NCI-H2107 (cell line): ENCODE results near the gene ADARB2.

Experiments
- DNase-seq: peaks from one replicate; lab custom pipeline; 2025; lab: John Stamatoyannopoulos, UW

The ADARB2 gene

DNA sequence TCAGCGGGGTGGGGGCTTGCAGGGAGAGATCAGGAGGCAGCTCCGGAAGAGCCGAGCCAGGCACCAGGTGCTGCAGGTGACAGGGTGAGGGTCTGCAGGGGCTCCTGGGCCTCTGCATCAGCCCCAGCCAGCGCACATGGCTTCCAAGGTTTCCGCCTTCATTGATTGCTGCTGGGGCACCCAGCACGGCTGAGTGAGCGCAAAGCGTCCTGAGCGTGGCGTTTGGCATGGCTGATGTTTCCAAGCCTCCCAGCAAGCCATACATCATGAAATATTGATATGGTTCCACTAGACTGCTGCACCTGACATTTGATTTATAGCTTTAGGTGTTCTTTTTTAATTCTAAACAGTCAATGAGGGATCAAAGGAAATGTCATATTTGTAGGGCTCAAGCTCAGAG lies 422.1 kb downstream of the ADARB2 start:
- DNase-seq: no peak

DNA sequence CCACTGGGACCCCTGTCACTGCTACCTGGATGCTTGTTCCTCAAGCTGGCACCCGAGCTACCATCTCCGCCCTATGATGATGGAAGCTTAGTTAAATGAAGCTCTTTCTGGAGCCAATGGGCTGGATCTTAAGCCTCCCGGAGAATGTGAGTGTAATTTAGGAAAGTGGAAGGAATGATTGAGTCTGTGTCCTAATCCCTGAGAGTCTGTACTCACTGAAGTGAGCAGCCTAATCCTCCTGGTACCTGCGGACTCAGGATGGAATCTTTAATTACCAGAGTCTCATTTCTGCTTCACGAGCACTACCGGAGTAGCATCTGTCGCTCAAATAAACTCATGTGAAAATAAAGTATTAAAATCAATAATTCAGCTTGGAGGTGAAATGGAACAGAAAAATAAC lies 425.6 kb downstream of the ADARB2 start:
- DNase-seq: no peak

DNA sequence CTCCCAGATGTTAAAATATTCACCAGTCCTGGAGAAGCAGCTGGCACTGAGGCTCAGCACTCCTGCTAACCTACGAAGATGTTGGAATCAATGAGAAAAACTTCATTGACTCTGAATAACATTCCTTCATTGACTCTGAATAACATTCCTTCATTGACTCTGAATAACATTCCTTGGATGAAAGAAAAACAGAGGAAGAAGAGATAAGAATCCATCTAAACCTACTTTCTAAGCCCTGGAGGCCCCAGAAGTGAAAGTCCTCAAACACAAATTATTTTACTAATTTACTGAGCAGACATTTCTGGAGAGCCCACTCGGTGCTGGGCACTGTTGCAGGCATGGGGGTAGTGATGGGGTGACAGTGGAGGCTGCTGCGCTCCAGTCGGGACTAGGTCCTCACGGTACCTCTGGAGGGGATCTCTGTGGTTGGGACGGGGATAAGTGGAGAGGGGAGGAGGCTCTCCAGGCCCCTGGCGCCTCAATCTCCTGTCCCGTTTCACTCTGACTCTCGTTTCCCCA lies 427.0 kb downstream of the ADARB2 start:
- DNase-seq: no peak

DNA sequence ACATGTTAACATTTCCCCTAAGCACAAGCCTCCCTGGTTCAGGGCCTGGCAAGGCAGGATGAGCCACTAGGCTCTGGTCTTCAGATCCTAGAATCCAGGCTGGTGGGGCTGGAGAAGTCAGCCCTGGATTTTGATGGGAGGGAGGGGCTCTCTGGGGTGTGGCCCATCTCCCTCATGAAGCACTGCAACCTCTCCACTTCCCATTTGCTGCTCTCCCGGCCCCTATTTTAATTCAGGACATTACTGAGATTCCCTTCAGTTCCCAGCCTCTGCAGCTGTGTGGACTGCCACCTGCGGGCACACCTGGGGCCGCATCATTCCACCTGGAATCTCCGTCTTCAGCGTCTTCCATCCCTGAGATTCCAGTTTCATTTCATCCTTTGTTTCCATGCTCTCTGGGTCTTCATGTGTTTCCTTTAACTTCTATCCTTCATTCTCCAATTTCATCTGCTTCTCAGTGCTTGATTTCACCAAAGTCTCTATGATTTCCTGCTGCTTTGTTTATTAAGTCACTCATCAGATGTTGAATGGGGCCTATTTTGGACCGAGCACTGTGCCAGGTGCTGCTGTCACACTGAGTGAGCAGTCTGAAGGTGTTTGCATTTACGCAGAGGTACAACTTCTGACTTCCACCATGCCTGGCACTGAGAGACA lies 427.6 kb downstream of the ADARB2 start:
- DNase-seq: no peak

DNA sequence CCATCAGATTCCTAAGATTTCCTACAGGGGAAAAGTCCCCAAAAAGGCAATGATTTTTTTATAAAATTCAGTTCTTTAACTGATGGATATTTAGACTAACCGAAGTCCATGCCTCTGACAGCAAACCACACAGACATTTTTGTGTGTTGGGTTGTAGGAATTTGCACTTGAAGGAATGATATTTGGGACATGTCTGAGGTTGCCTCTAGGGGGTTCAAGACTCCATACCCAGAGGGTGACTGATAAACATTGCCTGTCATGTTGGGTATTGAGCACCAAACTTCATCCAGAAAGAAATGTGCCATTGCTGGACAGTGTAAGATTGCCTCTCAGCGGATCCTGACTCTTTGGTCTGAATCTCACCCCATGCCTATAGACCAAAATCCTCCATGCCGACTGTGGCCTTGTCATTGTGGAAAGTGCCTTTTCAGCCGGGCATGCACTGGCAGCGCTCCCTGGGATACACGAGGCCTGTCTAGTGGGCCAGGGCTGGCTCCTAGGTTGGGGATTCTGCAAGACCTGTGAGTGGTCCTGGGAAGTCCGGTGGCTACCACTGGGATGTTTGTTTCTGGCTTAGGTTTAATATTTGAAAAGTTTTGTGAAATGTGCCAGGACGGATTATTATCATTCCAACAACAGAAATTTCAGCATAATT lies 428.2 kb downstream of the ADARB2 start:
- DNase-seq: no peak

DNA sequence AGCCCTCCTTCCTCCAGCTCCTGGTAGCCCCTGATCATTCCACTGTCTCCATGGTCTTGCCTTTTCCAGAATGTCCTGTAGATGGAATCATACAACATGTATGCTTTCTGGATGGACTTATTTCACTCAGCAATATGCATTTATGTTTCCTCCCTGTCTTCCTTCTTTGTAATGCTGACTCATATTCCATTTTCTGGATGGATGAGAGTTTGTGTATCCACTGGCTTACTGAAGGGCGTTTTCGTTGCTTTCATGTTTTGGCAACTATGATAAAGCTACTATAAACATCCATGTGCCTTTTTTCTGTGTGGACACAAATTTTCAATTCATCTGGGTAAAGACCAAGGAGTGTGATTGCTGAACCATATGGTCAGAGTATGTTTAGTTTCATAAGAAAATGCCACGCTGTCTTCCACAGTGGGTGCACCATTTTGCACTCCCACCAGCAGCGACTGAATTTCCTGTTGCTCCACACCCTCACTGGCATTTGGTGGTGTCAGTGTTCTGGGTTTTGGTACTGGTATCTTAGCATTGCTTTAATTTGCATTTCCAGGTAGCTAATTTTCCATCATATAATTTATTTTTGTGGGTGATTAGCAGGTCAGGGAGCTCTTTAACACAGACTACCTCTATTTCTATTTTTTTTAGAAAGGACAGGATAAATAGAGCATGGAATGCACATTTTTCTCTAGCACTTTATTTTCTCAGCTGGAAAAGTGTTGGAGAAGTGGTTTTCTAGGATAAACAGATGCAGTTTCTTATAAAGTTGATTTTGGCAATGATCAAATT lies 429.0 kb downstream of the ADARB2 start:
- DNase-seq: no peak

DNA sequence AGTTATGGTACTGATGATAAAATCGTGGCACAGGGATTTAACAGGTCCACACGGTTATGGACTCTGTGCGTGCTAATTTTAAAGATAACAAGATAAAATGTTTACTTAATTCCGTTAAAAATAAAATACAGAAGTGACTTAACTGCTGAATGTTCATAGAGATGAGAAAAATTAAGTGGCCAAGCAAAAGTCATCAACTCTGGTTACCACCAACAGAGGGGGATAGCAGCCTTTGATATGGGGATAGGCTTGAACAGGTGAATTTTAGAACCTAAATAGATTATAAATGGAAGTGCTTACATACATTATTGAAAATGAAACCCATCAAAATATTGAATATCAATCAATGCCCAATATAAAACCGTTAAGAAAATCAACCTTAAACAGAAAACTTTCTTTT lies 436.2 kb downstream of the ADARB2 start:
- DNase-seq: no peak

DNA sequence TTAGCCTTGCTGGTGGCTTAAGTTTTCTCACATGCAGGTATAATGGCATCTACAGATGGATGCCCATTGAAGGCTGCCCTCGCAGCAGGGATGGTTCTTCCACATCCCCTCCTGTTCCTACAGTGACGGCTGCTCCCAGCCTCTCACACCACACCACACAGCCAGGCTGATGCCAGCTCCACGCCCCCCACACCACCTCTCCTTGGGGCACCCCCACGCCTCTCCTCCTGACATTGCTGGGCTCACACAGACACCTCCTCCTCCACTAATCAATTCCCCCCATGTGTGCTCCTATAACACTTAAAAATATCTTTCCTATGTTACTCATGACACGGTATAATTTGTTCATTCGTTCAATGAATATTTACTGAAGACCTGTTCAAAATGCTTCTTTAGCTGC lies 437.1 kb downstream of the ADARB2 start:
- DNase-seq: no peak

DNA sequence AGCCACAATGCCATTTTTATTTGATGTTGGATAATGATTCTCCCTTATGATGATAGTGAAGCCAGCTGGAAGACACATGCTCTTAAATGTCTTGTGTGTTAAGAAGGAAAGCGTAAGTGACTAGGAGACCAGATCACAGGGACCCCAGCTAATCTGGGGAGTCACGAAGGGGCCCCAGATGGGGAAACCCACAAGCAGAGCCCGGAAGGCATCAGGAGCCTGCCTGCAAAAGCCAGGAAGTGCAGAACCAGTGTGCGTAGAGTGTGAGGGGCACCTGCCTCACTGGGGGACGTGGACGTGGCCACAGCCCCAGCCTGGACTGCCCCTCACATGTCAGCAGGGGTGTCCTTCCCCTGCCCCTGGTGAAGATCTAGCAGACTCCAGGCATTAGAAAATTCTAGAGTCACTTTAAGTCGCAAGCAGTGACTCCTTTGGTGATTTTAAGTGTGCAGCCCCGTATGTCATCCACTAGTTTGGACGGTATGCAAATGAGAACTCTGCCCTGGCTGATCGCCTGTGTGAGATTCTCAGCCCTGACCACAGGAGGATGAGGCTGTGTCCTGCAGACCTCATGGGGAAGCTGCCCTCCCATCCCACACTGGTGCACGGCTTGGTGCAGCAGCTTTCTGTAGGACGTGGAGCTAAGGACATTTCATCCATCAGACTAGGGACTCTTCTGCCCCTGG lies 438.1 kb downstream of the ADARB2 start:
- DNase-seq: no peak

DNA sequence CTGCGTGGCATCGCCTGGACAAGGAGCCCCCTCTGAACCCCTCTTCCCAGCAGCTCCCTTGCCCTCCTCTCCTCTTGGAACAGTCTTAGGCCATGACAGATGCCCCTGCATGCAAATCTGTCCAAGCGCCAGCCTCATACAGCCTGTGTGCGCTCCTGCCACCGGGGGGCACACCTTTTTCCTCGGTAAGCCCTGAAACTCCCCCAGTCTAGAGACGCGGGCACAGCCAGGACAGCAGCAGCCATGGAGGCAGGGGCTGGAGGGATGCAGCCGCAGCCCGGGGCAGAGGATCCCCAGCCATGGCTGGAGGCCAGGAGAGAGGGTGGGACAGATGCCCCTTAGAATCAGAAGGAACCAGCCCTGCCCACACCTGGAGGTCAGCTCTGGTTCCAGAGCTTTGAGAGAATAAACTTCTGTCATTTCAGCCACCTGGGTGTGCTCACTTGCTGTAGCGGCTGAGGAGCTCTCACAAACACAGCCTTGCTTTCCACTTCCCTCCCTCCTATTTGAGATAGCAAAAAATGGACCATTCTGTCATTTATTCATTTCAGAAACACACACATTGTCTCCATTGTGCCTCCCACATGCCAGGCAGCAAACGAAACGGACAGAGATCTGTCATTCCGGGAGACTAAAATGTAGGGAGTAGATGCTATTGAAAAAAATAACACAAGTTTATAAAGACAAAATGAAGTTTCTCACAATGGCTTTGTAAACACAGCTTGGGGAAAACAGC lies 439.6 kb downstream of the ADARB2 start:
- no peak for DNase-seq

DNA sequence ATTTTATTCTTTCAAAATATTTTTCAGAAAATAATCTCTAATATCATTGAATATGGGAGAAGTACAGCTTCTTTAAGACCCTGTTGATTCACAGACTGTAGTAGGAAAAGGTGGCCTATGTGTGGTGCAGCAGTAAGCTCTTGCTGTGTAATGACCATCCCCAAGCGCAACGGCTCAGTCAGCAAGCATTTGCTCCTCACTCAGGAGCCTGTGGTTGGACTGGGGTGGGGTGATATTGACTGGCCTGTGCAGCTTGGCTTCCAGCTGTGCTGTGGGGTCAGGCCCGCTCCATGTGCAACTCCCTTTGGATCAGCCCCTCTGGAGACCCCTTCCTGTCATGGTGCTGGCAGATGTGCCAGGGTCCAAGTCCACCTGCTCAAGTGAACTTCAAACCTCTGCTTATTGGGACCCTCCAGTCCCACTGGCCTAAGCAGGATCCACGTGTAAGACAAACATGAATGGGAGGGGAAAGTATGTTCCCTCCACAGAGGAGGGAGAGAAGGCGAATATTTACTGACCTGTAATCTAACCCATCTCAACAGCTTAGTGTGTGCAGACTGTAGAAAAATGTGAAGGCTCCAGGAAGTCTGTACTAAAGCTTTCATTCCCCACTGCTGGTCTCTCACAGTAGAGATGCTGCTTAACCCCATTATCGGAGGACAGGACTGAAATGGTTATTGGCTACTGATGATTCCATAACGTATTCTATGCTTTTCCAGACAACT lies 441.4 kb downstream of the ADARB2 start:
- DNase-seq: no peak

DNA sequence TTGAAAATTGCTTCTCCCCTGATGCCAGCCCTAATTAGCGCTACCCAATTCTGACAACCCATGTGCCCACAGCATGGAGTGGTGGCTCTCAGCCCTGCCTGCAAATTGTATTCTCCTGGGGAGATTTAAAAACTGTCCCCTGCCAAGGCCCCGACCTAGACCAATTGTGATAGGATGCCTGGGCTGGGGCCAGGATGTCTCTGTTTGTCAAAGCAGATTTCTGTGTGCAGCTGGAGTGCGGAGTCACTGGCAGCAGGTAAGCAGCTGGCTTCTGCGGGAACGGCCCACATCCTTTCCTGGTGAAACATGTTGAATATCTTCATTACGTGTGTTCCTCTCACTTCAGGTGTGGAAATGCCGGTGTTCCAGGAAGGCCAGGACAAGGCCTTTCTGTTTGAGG lies 442.6 kb downstream of the ADARB2 start:
- DNase-seq: no peak

DNA sequence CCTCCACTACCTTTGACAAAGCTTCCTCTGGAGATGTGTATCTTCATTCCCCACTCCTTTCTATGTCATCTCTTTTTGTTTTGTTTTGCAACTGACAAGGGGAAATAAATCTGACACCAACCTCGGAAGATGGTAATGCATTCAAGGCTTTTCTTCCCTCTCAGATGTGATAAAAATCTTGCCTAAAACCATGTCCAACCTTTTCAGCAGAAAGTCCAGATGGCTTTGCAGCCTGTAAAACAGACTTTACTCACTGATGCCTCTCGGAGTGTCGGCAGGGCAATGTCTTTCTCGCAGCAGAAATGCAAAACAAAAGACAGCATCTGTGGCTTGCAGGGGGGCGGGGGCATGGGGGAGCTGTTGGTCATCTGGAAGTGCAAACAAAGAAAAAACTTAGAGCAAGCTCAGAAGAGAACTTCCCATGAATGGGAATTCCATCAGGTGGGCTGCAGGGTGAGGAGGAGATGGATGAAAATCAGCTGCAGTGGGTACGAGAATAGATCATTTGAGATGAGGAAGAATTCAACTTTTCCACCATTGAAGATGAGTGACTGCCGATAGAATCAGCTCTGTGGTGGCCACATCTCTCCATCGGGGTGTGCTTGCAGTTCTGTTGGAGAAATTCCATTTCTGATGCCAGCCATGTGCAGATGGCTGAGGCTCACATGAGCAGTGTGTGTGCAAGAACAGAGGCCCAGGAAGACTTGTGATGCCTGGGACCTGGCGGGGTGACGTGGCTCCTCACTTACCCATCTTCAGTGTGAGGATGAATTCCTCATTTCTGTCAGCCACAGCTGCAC lies 443.5 kb downstream of the ADARB2 start:
- DNase-seq: no peak

DNA sequence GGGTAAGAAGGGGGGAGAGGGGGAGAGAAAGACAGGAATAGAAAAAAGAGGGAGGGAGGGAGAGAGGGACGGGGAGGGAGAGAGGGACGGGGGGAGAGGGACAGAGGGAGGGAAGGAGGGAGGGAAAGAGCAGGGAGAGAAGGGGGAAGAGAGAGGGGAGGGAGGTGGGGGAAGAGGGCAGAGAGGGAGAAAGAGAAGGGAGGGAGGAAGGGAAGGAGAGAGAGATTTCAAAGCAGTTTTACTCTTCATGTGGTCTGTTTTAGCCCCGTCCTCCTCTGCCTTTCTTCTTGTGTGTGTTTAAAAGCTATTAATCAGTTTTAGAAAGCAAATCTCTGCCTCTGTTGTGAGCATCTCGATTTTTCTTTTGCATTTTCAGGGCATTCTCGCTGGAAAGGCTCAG lies 444.2 kb downstream of the ADARB2 start:
- no peak for DNase-seq

DNA sequence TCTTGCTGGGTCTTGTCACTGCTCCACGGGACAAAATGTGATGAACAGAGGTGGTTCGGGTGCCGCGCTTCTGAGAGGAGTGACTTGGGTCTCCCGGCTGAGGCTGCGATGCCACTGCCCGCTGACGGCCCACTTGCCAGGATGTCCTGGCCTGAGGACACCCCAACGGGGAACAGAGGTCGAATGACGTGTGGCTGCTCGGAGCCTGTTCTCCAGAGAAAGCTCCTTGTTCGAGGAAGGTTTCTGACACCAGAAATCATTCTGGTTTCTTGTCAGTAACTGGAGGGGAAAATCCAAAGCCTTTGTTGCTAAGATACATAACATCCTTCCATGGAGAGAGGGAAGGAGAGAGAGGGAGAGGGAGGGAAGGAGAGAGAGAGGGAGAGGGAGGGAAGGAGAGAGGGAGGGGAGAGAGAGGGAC lies 444.7 kb downstream of the ADARB2 start:
- no peak for DNase-seq

DNA sequence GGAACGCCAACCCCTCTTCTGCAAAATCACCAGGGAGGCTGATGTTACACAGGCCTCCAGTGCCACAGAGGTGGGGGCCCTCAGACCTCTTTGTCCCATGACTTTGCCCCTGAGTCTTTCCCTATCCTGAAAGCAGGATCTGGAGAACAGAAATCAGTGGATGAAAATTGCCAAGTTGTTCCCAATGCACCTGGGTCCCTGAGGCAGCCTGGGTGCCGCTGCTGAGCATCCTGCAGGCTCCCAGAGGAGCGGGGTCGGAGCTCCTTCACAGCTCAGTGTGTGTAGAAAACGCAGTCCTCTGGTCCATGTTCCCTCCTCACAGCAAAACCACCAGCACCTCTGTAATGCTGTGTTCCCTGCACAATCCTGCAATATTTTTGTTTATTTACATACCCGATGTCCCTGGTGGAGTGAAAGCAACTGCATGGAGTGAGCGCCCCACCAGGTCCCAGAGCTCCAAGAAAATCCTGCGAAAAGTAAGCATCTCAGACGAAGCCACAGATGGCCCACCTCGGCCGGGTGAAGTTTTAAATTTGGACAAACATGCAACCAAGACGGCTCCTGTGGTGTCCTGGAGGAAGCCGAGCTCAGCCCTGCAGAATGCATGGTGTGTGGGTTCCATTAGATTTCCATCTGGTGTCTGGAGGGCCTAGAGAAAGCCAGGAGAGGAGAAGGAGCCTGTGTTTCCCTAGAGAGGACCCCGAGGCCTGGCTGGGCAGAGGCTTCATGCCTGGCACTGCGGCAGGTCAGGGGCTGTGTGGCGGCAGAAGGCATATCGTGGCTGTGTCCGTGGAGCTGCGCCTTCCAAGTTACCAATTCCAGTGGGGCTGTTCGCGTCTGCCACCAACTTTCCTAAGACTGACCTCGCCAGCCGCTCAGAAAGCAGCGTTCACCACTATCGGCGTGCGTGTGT lies 445.9 kb downstream of the ADARB2 start:
- DNase-seq: no peak

DNA sequence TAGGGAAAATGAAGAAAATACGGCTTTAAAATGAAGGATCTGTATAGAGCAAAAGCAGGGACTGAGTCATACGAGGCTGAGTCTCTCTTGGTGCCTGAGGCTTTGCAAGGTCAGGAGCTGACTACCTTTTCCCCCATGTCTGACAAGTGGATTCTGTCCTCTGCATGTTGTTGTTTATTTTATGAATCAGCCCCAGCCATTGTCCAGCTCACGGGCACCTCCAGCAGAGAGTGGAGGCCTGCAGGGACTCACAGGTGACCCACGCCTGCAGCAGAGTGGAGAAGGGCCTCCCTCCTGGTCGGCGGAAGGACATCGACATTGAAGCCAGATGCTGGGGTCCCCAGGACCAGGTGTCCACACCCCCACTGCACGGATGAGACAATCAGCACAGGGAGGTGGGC lies 447.3 kb downstream of the ADARB2 start:
- no peak for DNase-seq

DNA sequence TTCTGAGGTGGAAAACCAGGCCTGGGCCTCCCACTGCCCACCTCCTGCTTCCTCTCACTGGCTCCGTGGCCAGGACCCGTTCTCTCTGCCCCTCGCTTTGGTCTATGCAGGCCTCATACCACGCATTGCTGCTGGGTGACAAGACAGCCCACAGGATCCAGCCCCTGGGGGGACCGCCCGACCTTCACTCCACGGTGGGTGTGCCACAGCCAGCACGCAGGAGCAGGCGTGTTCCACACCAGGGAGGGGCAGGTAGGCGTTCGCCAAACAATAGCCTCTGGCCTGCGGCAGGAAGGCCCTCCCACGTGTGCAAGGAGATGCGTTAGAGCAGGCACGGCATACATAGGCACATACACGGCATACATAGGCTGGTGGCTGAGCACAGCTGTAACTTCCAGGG lies 447.7 kb downstream of the ADARB2 start:
- DNase-seq: no peak

DNA sequence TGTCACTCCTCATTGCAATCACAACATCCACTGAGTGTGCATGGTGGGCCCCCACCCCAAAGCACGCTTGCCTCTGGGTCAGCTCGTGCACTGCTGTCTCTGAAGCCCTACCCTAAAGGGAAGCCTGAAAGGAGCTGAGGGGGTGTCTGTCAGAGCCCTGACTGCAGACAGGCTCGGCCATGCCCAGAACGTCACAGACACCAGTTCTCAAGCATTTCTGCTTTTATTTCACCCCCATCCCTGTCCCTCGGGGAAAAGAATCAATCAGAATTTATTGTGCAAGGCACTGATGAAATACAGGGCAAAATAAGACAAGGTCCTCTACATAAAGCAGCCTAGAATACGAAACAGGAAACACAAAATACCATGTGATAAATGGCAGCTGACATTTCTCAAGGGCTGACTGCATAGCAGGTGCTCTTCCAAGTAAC lies 449.3 kb downstream of the ADARB2 start:
- DNase-seq: no peak
